CD8-positive, alpha-beta memory T cell (primary cell): Measurements from ENCODE around the gene JAG1. TPM values are rescaled to one million over a fixed set of nuclear protein-coding genes. Genes with fewer than 3 reads are reported as not detected.

Experiments
- CTCF ChIA-PET: fragments of 350-600 bp; sonication (Branson Sonifier 250); formaldehyde crosslinking; loops from one replicate; lab custom pipeline; 2021; ENCODE audit warnings: antibody characterized with exemption; lab: Charles Lee
- POLR2A ChIA-PET: fragments of 350-600 bp; sonication (Branson Sonifier 250); formaldehyde crosslinking; loops from one replicate; lab custom pipeline; 2021; ENCODE audit warnings: antibody characterized with exemption; lab: Charles Lee
- DNase-seq, 5 donors: peaks; one replicate each; pipeline versions ENCODE4 v3.0.0 to v3.0.0-alpha.2; 2020 to 2022; ENCODE audit warnings: mixed read lengths in 1 of 5
- H3K27ac ChIP-seq: one replicate; pipeline ENCODE4 v1.7.0; 2013; ENCODE audit warnings: low read depth, mild to moderate bottlenecking, low read length, moderate library complexity
- H3K27me3 ChIP-seq: 2 replicates; pipeline ENCODE4 v1.7.0; 2013; ENCODE audit warnings: low read length, mild to moderate bottlenecking; ENCODE audit not compliant: insufficient read depth, poor library complexity, severe bottlenecking
- H3K36me3 ChIP-seq: 2 replicates; pipeline ENCODE4 v1.7.0; 2013; ENCODE audit warnings: mild to moderate bottlenecking, low read length, moderate library complexity; ENCODE audit not compliant: insufficient read depth
- H3K4me1 ChIP-seq: 2 replicates; pipeline ENCODE4 v1.7.0; 2013; ENCODE audit warnings: mild to moderate bottlenecking, low read length, moderate library complexity; ENCODE audit not compliant: insufficient read depth
- H3K4me3 ChIP-seq: 2 replicates; pipeline ENCODE4 v1.7.0; 2013; ENCODE audit warnings: mild to moderate bottlenecking, low read length
- H3K9me3 ChIP-seq: 2 replicates; pipeline ENCODE4 v1.7.0; 2013; ENCODE audit warnings: mild to moderate bottlenecking, low read length
- H3K27ac Mint-ChIP-seq, 8 donors: one replicate each; pipeline ENCODE4 v1.8.0; 2020 to 2021; ENCODE audit warnings: mixed read lengths in 8 of 8, mild to moderate bottlenecking in 6 of 8, inconsistent platforms in 3 of 8, moderate library complexity in 3 of 8
- H3K27me3 Mint-ChIP-seq, 2 donors: one replicate each; pipeline ENCODE4 v1.8.0; 2020 to 2021; ENCODE audit warnings: mixed read lengths in 2 of 2, mild to moderate bottlenecking in 1 of 2, moderate library complexity in 1 of 2
- H3K36me3 Mint-ChIP-seq, 3 donors: one replicate each; pipeline ENCODE4 v1.8.0; 2020 to 2021; ENCODE audit warnings: mixed read lengths in 3 of 3, inconsistent platforms in 1 of 3, mild to moderate bottlenecking in 1 of 3
- H3K4me1 Mint-ChIP-seq, 3 donors: one replicate each; pipeline ENCODE4 v1.8.0; 2020 to 2021; ENCODE audit warnings: mixed read lengths in 3 of 3, inconsistent platforms in 1 of 3, mild to moderate bottlenecking in 1 of 3
- H3K4me3 Mint-ChIP-seq, 7 donors: one replicate each; pipeline ENCODE4 v1.8.0; 2020 to 2021; ENCODE audit warnings: mixed read lengths in 7 of 7, mild to moderate bottlenecking in 6 of 7, moderate library complexity in 4 of 7, inconsistent platforms in 2 of 7
- H3K9me3 Mint-ChIP-seq, 5 donors: one replicate each; pipeline ENCODE4 v1.8.0; 2020 to 2022; ENCODE audit warnings: mixed read lengths in 5 of 5, mild to moderate bottlenecking in 3 of 5, moderate library complexity in 2 of 5, inconsistent platforms in 1 of 5
- polyA plus RNA-seq: library from polyadenylated mRNA; unstranded; fragments of 300-500 nt; fragmentation: Illumina TruSeq; gene quantifications from one replicate; pipeline ENCODE4 v1.2.3, GENCODE V29; 2021
- total RNA-seq, 2 experiments: library from RNA; stranded (reverse); gene quantifications; one replicate each; pipeline ENCODE4 v1.2.3, GENCODE V29; 2021

Gene JAG1
- total RNA-seq (under 1 TPM; 0.11 to 0.24 TPM), polyA plus RNA-seq (0.24 TPM)

GRCh38 chr20:10673842-10674683 is at the start of gene JAG1:
Gene JAG1, minus strand, starts transcription at chr20:10673999. Its CDS starts 469 bp downstream, at chr20:10673530.
- H3K27me3 Mint-ChIP-seq, result peaks cover 47 to 70% of the 10 kb centered on the region in 2 donors
- H3K27ac ChIP-seq, result no peak within 1 kb of the TSS
- no peaks in the 10 kb centered on the region for H3K36me3 Mint-ChIP-seq
- H3K27ac Mint-ChIP-seq, result peak within 1 kb of the TSS in 2 of 8 donors; percentile 35 to 84
- CTCF ChIA-PET, result interaction anchor here (1.4 kb wide), 1 partner anchor 9 kb away, joined by 5 read pairs; no protein-coding TSS in a partner anchor
- H3K9me3 Mint-ChIP-seq, result peaks cover 0 to 2% (median 0%) of the 10 kb centered on the region in 5 donors
- peaks cover 18 to 32% (median 28%) of the 10 kb centered on the region in 3 donors for H3K4me1 Mint-ChIP-seq
- H3K4me3 Mint-ChIP-seq, result peak within 1 kb of the TSS; percentile 27 to 90 (median 83)
- no peaks in the 10 kb centered on the region for H3K9me3 ChIP-seq
- POLR2A ChIA-PET, result interaction anchor here (0.6 kb wide), 1 partner anchor 676 kb away, joined by 3 read pairs; no protein-coding TSS in a partner anchor
- H3K4me3 ChIP-seq, result peak within 1 kb of the TSS; percentile 45
- H3K36me3 ChIP-seq, result no peaks in the 10 kb centered on the region
- peak in 2 of 5 donors; percentile 12 to 44 for DNase-seq
- H3K4me1 ChIP-seq, result no peaks in the 10 kb centered on the region
- peaks cover 9% of the 10 kb centered on the region for H3K27me3 ChIP-seq

GRCh38 chr20:10721976-10722375 is 48.2 kb upstream of the JAG1 start:
- H3K36me3 ChIP-seq, result no peaks in the 10 kb centered on the region
- H3K4me1 Mint-ChIP-seq, result no peaks in the 10 kb centered on the region
- H3K36me3 Mint-ChIP-seq, result no peaks in the 10 kb centered on the region
- CTCF ChIA-PET, result no interaction called here
- H3K9me3 ChIP-seq, result no peaks in the 10 kb centered on the region
- DNase-seq, result no peak
- H3K4me1 ChIP-seq, result no peaks in the 10 kb centered on the region
- H3K27me3 Mint-ChIP-seq, result peaks cover 6 to 33% of the 10 kb centered on the region in 2 donors
- H3K4me3 Mint-ChIP-seq, result no peak overlapping the region
- H3K27ac Mint-ChIP-seq, result no peak overlapping the region
- no peaks in the 10 kb centered on the region for H3K27me3 ChIP-seq
- H3K27ac ChIP-seq, result no peak overlapping the region
- no peaks in the 10 kb centered on the region for H3K9me3 Mint-ChIP-seq
- no peak overlapping the region for H3K4me3 ChIP-seq
- POLR2A ChIA-PET, result no interaction called here

- Mint-ChIP-seq H3K36me3 (no peaks in the 10 kb centered on the region), H3K27ac (peak overlapping the region in 1 of 8 donors; percentile 50), H3K9me3 (no peaks in the 10 kb centered on the region), H3K27me3 (peaks cover 3 to 38% of the 10 kb centered on the region in 2 donors), H3K4me3 (no peak overlapping the region), H3K4me1 (no peaks in the 10 kb centered on the region)
- H3K27me3 ChIP-seq, result no peaks in the 10 kb centered on the region
- no peak for DNase-seq
- ChIA-PET POLR2A (no interaction called here), CTCF (no interaction called here)
- no peak overlapping the region for H3K27ac ChIP-seq
- no peaks in the 10 kb centered on the region for H3K36me3 ChIP-seq
- H3K9me3 ChIP-seq, result no peaks in the 10 kb centered on the region
- no peaks in the 10 kb centered on the region for H3K4me1 ChIP-seq
- no peak overlapping the region for H3K4me3 ChIP-seq
These were observed 47.5 kb upstream of the JAG1 start for GRCh38 chr20:10721137-10721896.

- Histone ChIP-seq H3K27me3 (no peaks in the 10 kb centered on the region), H3K36me3 (no peaks in the 10 kb centered on the region), H3K9me3 (no peaks in the 10 kb centered on the region), H3K4me1 (no peaks in the 10 kb centered on the region), H3K4me3 (no peak overlapping the region), H3K27ac (no peak overlapping the region)
- no peaks in the 10 kb centered on the region for H3K36me3 Mint-ChIP-seq
- peaks cover 3 to 42% of the 10 kb centered on the region in 2 donors for H3K27me3 Mint-ChIP-seq
- no peak overlapping the region for H3K27ac Mint-ChIP-seq
- POLR2A ChIA-PET, result no interaction called here
- no peak overlapping the region for H3K4me3 Mint-ChIP-seq
- no peak for DNase-seq
- H3K4me1 Mint-ChIP-seq, result no peaks in the 10 kb centered on the region
- CTCF ChIA-PET, result no interaction called here
- no peaks in the 10 kb centered on the region for H3K9me3 Mint-ChIP-seq
These were observed 46.8 kb upstream of the JAG1 start for GRCh38 chr20:10720565-10720964.

- POLR2A ChIA-PET, result no interaction called here
- H3K27me3 Mint-ChIP-seq, result peaks cover 3 to 38% of the 10 kb centered on the region in 2 donors
These were observed 46.1 kb upstream of the JAG1 start for GRCh38 chr20:10719740-10720385.

GRCh38 chr20:10718661-10719060 is 44.9 kb upstream of the JAG1 start:
- Histone ChIP-seq H3K4me1 (no peaks in the 10 kb centered on the region), H3K4me3 (no peak overlapping the region), H3K9me3 (no peaks in the 10 kb centered on the region), H3K27ac (no peak overlapping the region), H3K27me3 (no peaks in the 10 kb centered on the region), H3K36me3 (no peaks in the 10 kb centered on the region)
- Mint-ChIP-seq H3K9me3 (no peaks in the 10 kb centered on the region), H3K27me3 (peaks cover 3 to 28% of the 10 kb centered on the region in 2 donors), H3K27ac (no peak overlapping the region), H3K4me1 (no peaks in the 10 kb centered on the region), H3K4me3 (no peak overlapping the region), H3K36me3 (no peaks in the 10 kb centered on the region)
- ChIA-PET CTCF (no interaction called here), POLR2A (no interaction called here)
- no peak for DNase-seq

More at GRCh38 chr20:10719740-10720385, 46.1 kb upstream of the JAG1 start:
- Mint-ChIP-seq H3K4me1 (no peaks in the 10 kb centered on the region), H3K4me3 (no peak overlapping the region), H3K36me3 (no peaks in the 10 kb centered on the region), H3K9me3 (no peaks in the 10 kb centered on the region), H3K27ac (no peak overlapping the region)
- Histone ChIP-seq H3K27me3 (no peaks in the 10 kb centered on the region), H3K4me1 (no peaks in the 10 kb centered on the region), H3K36me3 (no peaks in the 10 kb centered on the region), H3K27ac (no peak overlapping the region), H3K9me3 (no peaks in the 10 kb centered on the region), H3K4me3 (no peak overlapping the region)
- no peak for DNase-seq
- CTCF ChIA-PET, result no interaction called here

GRCh38 chr20:10716855-10717254 is 43.1 kb upstream of the JAG1 start:
- Histone ChIP-seq H3K4me3 (no peak overlapping the region), H3K36me3 (no peaks in the 10 kb centered on the region), H3K4me1 (no peaks in the 10 kb centered on the region), H3K27me3 (no peaks in the 10 kb centered on the region), H3K27ac (no peak overlapping the region), H3K9me3 (no peaks in the 10 kb centered on the region)
- ChIA-PET CTCF (no interaction called here), POLR2A (no interaction called here)
- H3K27ac Mint-ChIP-seq, result no peak overlapping the region
- H3K27me3 Mint-ChIP-seq, result peaks cover 3 to 20% of the 10 kb centered on the region in 2 donors
- H3K4me3 Mint-ChIP-seq, result no peak overlapping the region
- no peak for DNase-seq
- no peaks in the 10 kb centered on the region for H3K4me1 Mint-ChIP-seq
- no peaks in the 10 kb centered on the region for H3K36me3 Mint-ChIP-seq
- no peaks in the 10 kb centered on the region for H3K9me3 Mint-ChIP-seq
